Panc1 (cell line): ENCODE results near the gene TPRG1. TPM values are rescaled to one million over a fixed set of nuclear protein-coding genes. Genes with fewer than 3 reads are reported as not detected.

Experiments
- ATAC-seq: fragments of 200-7000 bp; cut with Tn5 transposase; 2 replicates; pipeline ENCODE4 v1.9.1; 2020; ENCODE audit warnings: mild to moderate bottlenecking, moderate library complexity
- BruUV-seq: library from RNA; stranded (reverse); fragments of 400-500 nt; replicated peaks from 2 replicates; lab custom pipeline; 2021; lab: Mats Ljungman, UMichigan
- CTCF ChIA-PET: fragments of 300-600 bp; sonication (Branson Sonifier 250); formaldehyde crosslinking; loops from one replicate; lab custom pipeline; 2022; ENCODE audit warnings: antibody characterized with exemption; lab: Charles Lee
- POLR2A ChIA-PET: fragments of 300-600 bp; sonication (Branson Sonifier 250); formaldehyde crosslinking; loops from one replicate; lab custom pipeline; 2022; ENCODE audit warnings: antibody characterized with exemption; lab: Charles Lee
- DNase-seq: peaks from one replicate; pipeline ENCODE4 v3.0.0-alpha.2; 2010; ENCODE audit warnings: low read depth, low spot score
- H3K27ac ChIP-seq: 2 replicates; pipeline ENCODE4 v1.5.1; 2011; ENCODE audit warnings: mild to moderate bottlenecking, low read length, inconsistent platforms
- H3K27me3 ChIP-seq: fragments of 200-500 bp; sonication (Bioruptor generic); 2 replicates; pipeline ENCODE4 v1.6.0; 2014; ENCODE audit warnings: low read length, inconsistent platforms; ENCODE audit not compliant: control insufficient read depth, insufficient read depth
- H3K36me3 ChIP-seq: fragments of 200-500 bp; sonication (Bioruptor generic); 2 replicates; pipeline ENCODE4 v1.5.1; 2014; ENCODE audit warnings: inconsistent platforms, mild to moderate bottlenecking, low read length, moderate library complexity; ENCODE audit not compliant: control insufficient read depth, insufficient read depth
- H3K4me1 ChIP-seq: 2 replicates; pipeline ENCODE4 v1.5.1; 2011; ENCODE audit warnings: inconsistent platforms, mild to moderate bottlenecking, low read length, moderate library complexity; ENCODE audit not compliant: control insufficient read depth, insufficient read depth
- H3K4me3 ChIP-seq, 2 experiments: 2 replicates each; pipeline ENCODE4 v1.5.1; 2011 to 2012; ENCODE audit warnings: low read depth in 2 of 2, low read length in 2 of 2, mild to moderate bottlenecking in 2 of 2, inconsistent platforms in 1 of 2, moderate library complexity in 1 of 2
- H3K9me3 ChIP-seq: fragments of 200-500 bp; sonication (Bioruptor generic); 2 replicates; pipeline ENCODE4 v1.5.1; 2014; ENCODE audit warnings: low read depth, mild to moderate bottlenecking, inconsistent platforms, low read length, moderate library complexity; ENCODE audit not compliant: control insufficient read depth, insufficient read depth
- POLR2AphosphoS5 ChIP-seq: IDR thresholded peaks from 2 replicates; pipeline ENCODE4 v1.6.1; 2012; ENCODE audit warnings: mild to moderate bottlenecking, low read depth, low read length, moderate library complexity
- REST ChIP-seq, 2 experiments: IDR thresholded peaks; 2 replicates each; pipeline ENCODE4 v1.6.1; 2011 to 2012; ENCODE audit warnings: low read depth in 2 of 2, control low read depth in 1 of 2, low read length in 1 of 2, mild to moderate bottlenecking in 1 of 2, moderate library complexity in 1 of 2; ENCODE audit not compliant: insufficient read depth in 1 of 2
- SIN3A ChIP-seq: IDR thresholded peaks from 2 replicates; pipeline ENCODE4 v1.6.1; 2012; ENCODE audit warnings: low read depth, mild to moderate bottlenecking, low read length, moderate library complexity, borderline replicate concordance; ENCODE audit not compliant: insufficient read depth
- TCF7L2 ChIP-seq: IDR thresholded peaks from 2 replicates; pipeline ENCODE4 v1.6.1; 2011; ENCODE audit warnings: mild to moderate bottlenecking, low read depth, low read length, inconsistent platforms
- in situ Hi-C: cut with HindIII; loops from 2 replicates; pipeline ENCODE4 v1.10.0; 2016; ENCODE audit warnings: low sequenced_read_pairs, low pct_unique_long_range_greater_than_20kb
- intact Hi-C: fragments of 100-400 bp; cut with micrococcal nuclease; formaldehyde crosslinking; loops from one replicate; pipeline ENCODE4 v1.10.0; 2022; ENCODE audit not compliant: unreplicated experiment
- total RNA-seq: library from RNA; stranded (reverse); gene quantifications from one replicate; pipeline ENCODE4 v1.2.1, GENCODE V29; 2021; ENCODE audit not compliant: unreplicated experiment
- TF ChIP-seq, protein P1 (sequence below): fragments of 450-650 bp; IDR thresholded peaks from 2 replicates; pipeline ENCODE4 v1.5.1; 2017; ENCODE audit warnings: mild to moderate bottlenecking

TPRG1 gene
- total RNA-seq, 1 experiment from 2014 or later, result not detected

DNA sequence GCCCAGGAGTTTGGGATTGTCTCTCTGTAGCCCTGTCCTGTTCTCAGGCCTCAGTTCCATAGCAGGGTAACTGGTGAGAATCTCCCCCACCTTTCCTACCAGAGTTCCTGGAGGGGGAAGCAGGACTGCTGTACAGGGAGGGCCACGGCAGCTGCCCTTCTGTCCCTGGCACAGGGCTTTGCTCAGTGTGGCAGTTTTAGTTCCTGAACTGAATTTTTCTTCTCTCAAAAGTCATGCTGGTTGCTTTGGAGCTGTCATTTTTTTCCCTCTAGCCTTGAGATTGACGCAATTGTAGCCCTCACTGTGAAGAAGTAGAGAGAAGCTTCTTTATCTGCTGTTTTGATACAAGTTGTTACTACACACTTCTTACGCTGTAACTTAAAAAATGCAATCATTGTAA, 55.5 kb downstream of the TPRG1 start:
- ChIA-PET POLR2A (no interaction called here), CTCF (no interaction called here)

DNA sequence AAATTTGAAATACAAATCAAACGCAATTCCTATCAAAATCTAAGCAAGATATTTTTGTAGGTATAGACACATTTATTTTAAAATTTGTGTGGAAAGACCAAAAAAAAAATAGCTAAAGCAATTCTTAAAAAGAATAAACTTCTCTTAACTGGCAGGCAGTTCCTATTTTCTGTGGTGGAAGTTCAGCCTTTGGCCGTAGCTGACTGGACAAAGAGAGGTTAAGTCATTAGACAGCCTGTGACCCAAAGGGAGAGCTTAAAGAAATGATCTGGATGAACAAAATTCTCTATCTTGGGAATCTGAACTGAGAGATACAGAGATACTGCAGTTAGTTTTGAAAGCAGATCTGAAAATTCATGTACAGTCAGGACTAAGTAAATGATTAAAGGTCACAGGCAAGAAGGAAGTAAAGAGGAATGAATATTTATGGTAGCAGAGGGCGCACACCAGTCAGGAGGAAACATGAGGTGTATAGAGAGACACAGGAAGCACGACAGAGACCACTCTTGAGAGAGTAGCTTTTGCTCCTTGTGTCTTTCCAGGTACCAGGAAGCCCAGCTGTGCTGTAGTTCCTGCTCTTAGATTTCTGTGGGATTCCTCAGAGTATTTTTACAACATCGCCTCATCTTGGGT, 57.5 kb downstream of the TPRG1 start:
- Histone ChIP-seq H3K4me3 (no peak overlapping the region), H3K4me1 (no peaks in the 10 kb centered on the region), H3K9me3 (no peaks in the 10 kb centered on the region), H3K36me3 (no peaks in the 10 kb centered on the region), H3K27ac (no peak overlapping the region), H3K27me3 (no peaks in the 10 kb centered on the region)
- ATAC-seq (peak; percentile 17; the same call in 1 of the 2 replicates), DNase-seq (no peak)
- CTCF ChIA-PET, result no interaction called here
- TF ChIP-seq POLR2AphosphoS5, result no peak
- in situ Hi-C loops (no loop called here), intact Hi-C loops (no loop called here)
- POLR2A ChIA-PET, result no interaction called here
- no TSS peak for BruUV-seq

More for the DNA sequence above, 55.5 kb downstream of the TPRG1 start:
- in situ Hi-C loops (no loop called here), intact Hi-C loops (no loop called here)
- Histone ChIP-seq H3K4me1 (no peaks in the 10 kb centered on the region), H3K9me3 (no peaks in the 10 kb centered on the region), H3K27ac (no peak overlapping the region), H3K27me3 (no peaks in the 10 kb centered on the region), H3K4me3 (no peak overlapping the region), H3K36me3 (no peaks in the 10 kb centered on the region)
- TF ChIP-seq REST (IDR thresholded peaks at IDR 0.05; ENCODE audit: insufficient read depth in 1 of 2, low read depth in 2 of 2, low read length in 1 of 2) (no peak), POLR2AphosphoS5 (no peak), TCF7L2 (no peak), SIN3A (no peak)
- TF ChIP-seq, protein P1, sequence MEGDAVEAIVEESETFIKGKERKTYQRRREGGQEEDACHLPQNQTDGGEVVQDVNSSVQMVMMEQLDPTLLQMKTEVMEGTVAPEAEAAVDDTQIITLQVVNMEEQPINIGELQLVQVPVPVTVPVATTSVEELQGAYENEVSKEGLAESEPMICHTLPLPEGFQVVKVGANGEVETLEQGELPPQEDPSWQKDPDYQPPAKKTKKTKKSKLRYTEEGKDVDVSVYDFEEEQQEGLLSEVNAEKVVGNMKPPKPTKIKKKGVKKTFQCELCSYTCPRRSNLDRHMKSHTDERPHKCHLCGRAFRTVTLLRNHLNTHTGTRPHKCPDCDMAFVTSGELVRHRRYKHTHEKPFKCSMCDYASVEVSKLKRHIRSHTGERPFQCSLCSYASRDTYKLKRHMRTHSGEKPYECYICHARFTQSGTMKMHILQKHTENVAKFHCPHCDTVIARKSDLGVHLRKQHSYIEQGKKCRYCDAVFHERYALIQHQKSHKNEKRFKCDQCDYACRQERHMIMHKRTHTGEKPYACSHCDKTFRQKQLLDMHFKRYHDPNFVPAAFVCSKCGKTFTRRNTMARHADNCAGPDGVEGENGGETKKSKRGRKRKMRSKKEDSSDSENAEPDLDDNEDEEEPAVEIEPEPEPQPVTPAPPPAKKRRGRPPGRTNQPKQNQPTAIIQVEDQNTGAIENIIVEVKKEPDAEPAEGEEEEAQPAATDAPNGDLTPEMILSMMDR, result no peak
- no TSS peak for BruUV-seq
- ATAC-seq (no peak), DNase-seq (no peak)

- in situ Hi-C loops, result no loop called here
- no peak for DNase-seq
- intact Hi-C loops, result loop anchor here (5.0 kb wide), 2 partner anchors 275 to 1490 kb away; no protein-coding TSS in a partner anchor
- H3K27ac ChIP-seq, result no peak overlapping the region
- no peaks in the 10 kb centered on the region for H3K9me3 ChIP-seq
- BruUV-seq, result no TSS peak
- TF ChIP-seq REST (IDR thresholded peaks at IDR 0.05; ENCODE audit: insufficient read depth in 1 of 2, low read depth in 2 of 2, low read length in 1 of 2), result no peak
- TF ChIP-seq TCF7L2, result no peak
- TF ChIP-seq POLR2AphosphoS5, result no peak
- TF ChIP-seq SIN3A, result no peak
- TF ChIP-seq, protein P1, result no peak
- no peak for ATAC-seq
- no peaks in the 10 kb centered on the region for H3K4me1 ChIP-seq
- ChIA-PET POLR2A (no interaction called here), CTCF (no interaction called here)
- H3K27me3 ChIP-seq, result no peaks in the 10 kb centered on the region; the same call in 1 of the 2 replicates
- no peaks in the 10 kb centered on the region for H3K36me3 ChIP-seq
- H3K4me3 ChIP-seq, result no peak overlapping the region
Measured at GRCh38 chr3:189232790-189233189, 61.0 kb downstream of the TPRG1 start.
